Thyroid gland (tissue), 4 donors: Measurements from ENCODE around the gene CES5A. TPM values are rescaled to one million over a fixed set of nuclear protein-coding genes. Genes with fewer than 3 reads are reported as not detected.

ENCODE experiments used
- DNase-seq, 2 donors: peaks; one replicate each; pipeline ENCODE4 v3.0.0-alpha.2; 2019
- H3K27ac ChIP-seq, 3 donors: fragments of 200-600 bp; sonication (generic); 1 replicate in 2 of 3; 2 replicates in 1 of 3; pipeline ENCODE4 v1.5.1; 2016 to 2019; ENCODE audit warnings: mild to moderate bottlenecking in 1 of 3, moderate library complexity in 1 of 3
- H3K27me3 ChIP-seq: fragments of 200-600 bp; sonication (generic); one replicate; pipeline ENCODE4 v1.5.1; 2019
- H3K36me3 ChIP-seq, 2 donors: fragments of 200-600 bp; sonication (generic); one replicate each; pipeline ENCODE4 v1.5.1; 2016 to 2019
- H3K4me1 ChIP-seq, 2 donors: fragments of 200-600 bp; sonication (generic); one replicate each; pipeline ENCODE4 v1.5.1; 2017 to 2019
- H3K4me3 ChIP-seq, 3 donors: fragments of 200-600 bp; sonication (generic); replicated peaks in 1 of 3; 1 replicate in 2 of 3; 2 replicates in 1 of 3; pipeline ENCODE4 v1.5.1; 2016; ENCODE audit warnings: mild to moderate bottlenecking in 1 of 3
- H3K9me3 ChIP-seq: fragments of 200-600 bp; sonication (generic); one replicate; pipeline ENCODE4 v1.5.1; 2017
- CTCF ChIP-seq, 6 experiments: fragments of 200-600 bp in 3 of 6; fragments of 450-650 bp in 3 of 6; sonication (generic) in 3 of 6; IDR thresholded peaks; one replicate each; pipeline ENCODE4 v1.5.1; 2016 to 2019; ENCODE audit warnings: antibody characterized with exemption in 6 of 6, mild to moderate bottlenecking in 2 of 6, inconsistent platforms in 1 of 6, moderate library complexity in 1 of 6
- POLR2A ChIP-seq, 2 donors: fragments of 450-650 bp; IDR thresholded peaks; one replicate each; pipeline ENCODE4 v1.6.1; 2017; ENCODE audit warnings: antibody characterized with exemption in 2 of 2, mild to moderate bottlenecking in 2 of 2, moderate library complexity in 1 of 2
- WGBS, 2 donors: methylation state at CpG; one replicate each; pipeline ENCODE4 v1.1.5; 2017; 5-methylcytosine and 5-hydroxymethylcytosine counted together
- intact Hi-C: fragments of 100-400 bp; cut with DNase I; formaldehyde crosslinking; loops from one replicate; pipeline ENCODE4 v1.15.1; 2023
- total RNA-seq, 4 donors: library from RNA; depleted of rRNA; stranded (reverse); fragments of >200 nt; gene quantifications; one replicate each; pipeline ENCODE4 v1.2.3, GENCODE V29; 2016

CES5A gene, protein sequence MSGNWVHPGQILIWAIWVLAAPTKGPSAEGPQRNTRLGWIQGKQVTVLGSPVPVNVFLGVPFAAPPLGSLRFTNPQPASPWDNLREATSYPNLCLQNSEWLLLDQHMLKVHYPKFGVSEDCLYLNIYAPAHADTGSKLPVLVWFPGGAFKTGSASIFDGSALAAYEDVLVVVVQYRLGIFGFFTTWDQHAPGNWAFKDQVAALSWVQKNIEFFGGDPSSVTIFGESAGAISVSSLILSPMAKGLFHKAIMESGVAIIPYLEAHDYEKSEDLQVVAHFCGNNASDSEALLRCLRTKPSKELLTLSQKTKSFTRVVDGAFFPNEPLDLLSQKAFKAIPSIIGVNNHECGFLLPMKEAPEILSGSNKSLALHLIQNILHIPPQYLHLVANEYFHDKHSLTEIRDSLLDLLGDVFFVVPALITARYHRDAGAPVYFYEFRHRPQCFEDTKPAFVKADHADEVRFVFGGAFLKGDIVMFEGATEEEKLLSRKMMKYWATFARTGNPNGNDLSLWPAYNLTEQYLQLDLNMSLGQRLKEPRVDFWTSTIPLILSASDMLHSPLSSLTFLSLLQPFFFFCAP
- total RNA-seq, result not detected

GRCh38 chr16:55875273-55875672 is at the start of gene CES5A:
TSS of gene CES5A (minus strand) at chr16:55875373. CDS start at chr16:55875221, 152 bp downstream.
- TF ChIP-seq CTCF (IDR thresholded peaks at IDR 0.05), result no peak
- no peak for TF ChIP-seq POLR2A (IDR thresholded peaks at IDR 0.05)
- H3K4me1 ChIP-seq, result no peaks in the 10 kb centered on the region
- DNase-seq, result no peak
- intact Hi-C loops, result no loop called here
- no peak within 1 kb of the TSS for H3K27ac ChIP-seq
- H3K4me3 ChIP-seq, result no peak within 1 kb of the TSS
- H3K9me3 ChIP-seq, result no peaks in the 10 kb centered on the region
- WGBS, 2 donors, result 74 to 83% methylated on average over 2 of the region's 2 CpGs
- H3K27me3 ChIP-seq, result no peaks in the 10 kb centered on the region
- H3K36me3 ChIP-seq, result no peaks in the 10 kb centered on the region

DNA sequence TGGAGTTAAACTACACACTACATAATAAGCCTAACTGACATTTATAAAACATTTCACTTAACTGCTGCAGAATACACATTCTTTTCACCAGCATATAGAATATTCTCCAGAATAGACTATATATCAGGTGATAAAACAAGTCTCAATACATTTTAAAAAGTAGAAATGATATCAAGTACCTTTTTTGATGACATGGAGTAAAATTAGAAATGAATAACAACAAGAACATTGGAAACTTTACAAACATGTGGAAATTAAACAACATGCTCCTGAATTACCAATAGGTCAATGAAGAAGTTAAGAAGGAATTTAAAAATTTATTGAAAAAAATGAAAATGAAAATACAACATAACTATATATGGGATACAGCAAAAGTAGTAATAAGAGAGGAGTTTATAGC is 47.5 kb upstream of the CES5A start:
- TF ChIP-seq POLR2A (IDR thresholded peaks at IDR 0.05) (no peak), CTCF (IDR thresholded peaks at IDR 0.05) (no peak)
- H3K36me3 ChIP-seq, result no peaks in the 10 kb centered on the region
- H3K27me3 ChIP-seq, result no peaks in the 10 kb centered on the region
- no peak overlapping the region for H3K4me3 ChIP-seq
- DNase-seq, result no peak
- H3K9me3 ChIP-seq, result no peaks in the 10 kb centered on the region
- intact Hi-C loops, result no loop called here
- H3K27ac ChIP-seq, result no peak overlapping the region
- H3K4me1 ChIP-seq, result no peaks in the 10 kb centered on the region

GRCh38 chr16:55917373-55918160 is 42.4 kb upstream of the CES5A start:
- Histone ChIP-seq H3K4me1 (peaks cover 0 to 8% of the 10 kb centered on the region in 2 donors), H3K27ac (no peak overlapping the region), H3K4me3 (no peak overlapping the region), H3K36me3 (no peaks in the 10 kb centered on the region), H3K27me3 (no peaks in the 10 kb centered on the region), H3K9me3 (no peaks in the 10 kb centered on the region)
- no peak for DNase-seq
- TF ChIP-seq CTCF (IDR thresholded peaks at IDR 0.05) (no peak), POLR2A (IDR thresholded peaks at IDR 0.05) (no peak)
- 82% methylated on average over 1 of the region's 1 CpG for WGBS, 2 donors
- intact Hi-C loops, result no loop called here

DNA sequence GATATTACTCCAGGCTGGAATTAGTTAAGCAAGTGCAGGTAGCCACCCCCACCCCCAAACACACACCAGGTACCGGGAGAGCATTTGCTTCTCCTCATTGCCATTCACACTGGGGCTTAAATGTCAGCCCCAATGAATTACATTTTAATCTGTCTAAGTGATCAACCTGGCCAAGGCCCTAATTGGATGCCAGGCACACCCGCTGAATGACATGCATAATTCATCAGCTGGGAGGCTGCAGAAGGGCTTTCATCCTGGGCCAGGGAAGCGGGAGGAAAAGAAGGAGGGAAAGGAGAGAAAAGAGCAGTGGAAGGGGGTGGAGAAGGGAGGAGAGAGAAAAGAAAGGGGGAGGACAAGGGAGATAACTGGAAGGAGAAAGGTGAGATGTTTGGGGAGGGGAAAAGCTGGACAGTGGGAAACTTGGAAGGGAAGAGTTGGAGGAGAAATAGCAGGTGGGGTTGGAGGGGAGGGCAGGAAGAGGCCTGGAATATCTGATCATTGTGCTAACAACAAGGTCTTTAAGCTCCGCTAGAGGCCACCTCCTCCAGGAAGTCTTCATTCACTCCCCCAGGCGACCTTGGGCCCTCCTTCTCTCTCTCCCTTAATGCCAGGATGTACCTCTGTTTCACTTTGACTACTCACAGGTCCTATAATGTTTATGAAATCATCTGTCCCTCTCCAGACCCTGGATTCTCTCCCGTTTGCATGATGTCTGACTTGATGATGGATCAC is 40.1 kb upstream of the CES5A start:
- Histone ChIP-seq H3K4me3 (no peak overlapping the region), H3K36me3 (no peaks in the 10 kb centered on the region), H3K9me3 (no peaks in the 10 kb centered on the region), H3K27me3 (no peaks in the 10 kb centered on the region), H3K4me1 (peaks cover 0 to 8% of the 10 kb centered on the region in 2 donors), H3K27ac (no peak overlapping the region)
- no peak for TF ChIP-seq POLR2A (IDR thresholded peaks at IDR 0.05)
- TF ChIP-seq CTCF (IDR thresholded peaks at IDR 0.05), result no peak
- 76 to 81% methylated on average over 6 of the region's 6 CpGs for WGBS, 2 donors
- intact Hi-C loops, result no loop called here
- no peak for DNase-seq
